SU-DHL-6 (cell line): Measurements from ENCODE around the gene GPRC5D.

Experiments used
- CTCF ChIP-seq: fragments of 200-600 bp; sonication (generic); IDR thresholded peaks from one replicate; pipeline ENCODE4 v1.5.1; 2017; ENCODE audit warnings: antibody characterized with exemption, mild to moderate bottlenecking, low read length, moderate library complexity; ENCODE audit not compliant: insufficient read depth, poor library complexity, severe bottlenecking
- EZH2phosphoT487 ChIP-seq: fragments of 200-600 bp; sonication (generic), shearing (Covaris generic); conservative IDR thresholded peaks from 2 replicates; pipeline ENCODE4 v1.6.1; 2018; ENCODE audit warnings: mild to moderate bottlenecking, antibody characterized with exemption, low read length, moderate library complexity, mixed read lengths

GRCh38 chr12:12936983-12937491 lies 14.9 kb downstream of the GPRC5D start:
- TF ChIP-seq CTCF (no peak), EZH2phosphoT487 (no peak)
